GM19193 (cell line): Measurements from ENCODE around the gene LAMB2.

Experiments used
- POLR2A ChIP-seq: IDR thresholded peaks from 4 replicates; pipeline ENCODE4 v1.6.1; 2011; ENCODE audit not compliant: insufficient read depth, insufficient read length; ENCODE audit errors: extremely low read depth

LAMB2 gene

DNA sequence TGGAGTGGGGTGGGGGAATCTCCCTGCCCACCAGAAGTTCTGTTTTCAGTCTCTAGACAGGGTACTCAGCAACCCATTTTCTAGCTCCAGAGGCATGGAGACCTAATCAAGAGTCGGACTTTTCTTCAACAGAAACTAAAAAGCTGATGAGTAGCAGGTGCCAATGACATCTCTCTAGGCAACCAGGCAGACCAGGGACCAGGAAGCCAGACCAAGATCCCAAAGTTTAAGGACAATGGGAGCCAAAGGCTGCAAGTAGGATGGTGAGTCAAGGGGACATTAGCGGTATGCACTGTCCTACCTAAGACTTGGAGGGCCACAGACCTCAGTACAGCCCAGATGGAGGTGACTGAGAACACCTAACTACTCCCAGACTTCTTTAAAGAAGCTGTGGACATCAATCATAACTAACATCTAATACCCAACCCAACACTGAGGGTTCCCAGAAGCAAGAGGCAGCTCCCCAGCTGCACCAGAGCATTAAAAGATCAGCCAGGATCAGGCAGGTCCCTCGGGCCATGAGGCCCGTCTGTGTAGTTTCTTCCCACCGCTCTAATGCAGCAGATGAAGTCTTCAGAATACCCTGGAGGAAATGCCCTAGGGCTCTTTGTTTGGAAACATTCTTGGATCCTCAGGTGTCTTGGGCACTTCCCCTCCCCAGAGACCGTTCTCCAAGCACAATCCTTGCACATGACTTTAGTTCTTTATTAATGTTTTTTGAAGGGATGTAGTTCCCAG, 32.3 kb upstream of the LAMB2 start:
- no peak for TF ChIP-seq POLR2A

DNA sequence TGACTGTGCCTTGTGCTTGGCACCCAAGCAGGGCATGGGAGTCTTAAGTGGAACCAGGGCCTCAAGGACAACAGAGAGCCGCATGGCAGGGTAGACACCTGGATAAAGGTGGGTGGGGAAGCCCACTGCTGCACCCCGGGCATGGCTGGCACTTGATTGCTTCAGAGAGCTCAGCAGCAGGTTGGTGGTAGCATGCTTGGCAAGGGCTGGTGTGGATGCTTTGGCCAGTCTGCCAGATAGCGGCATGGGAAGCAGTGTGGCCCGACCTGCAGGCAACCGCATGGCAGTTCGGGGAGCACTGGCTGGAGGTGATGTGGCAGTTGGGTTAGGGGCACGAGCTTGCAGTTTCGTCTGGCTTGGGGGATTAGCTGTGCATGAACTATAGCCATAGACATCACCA, 30.8 kb upstream of the LAMB2 start:
- no peak for TF ChIP-seq POLR2A

DNA sequence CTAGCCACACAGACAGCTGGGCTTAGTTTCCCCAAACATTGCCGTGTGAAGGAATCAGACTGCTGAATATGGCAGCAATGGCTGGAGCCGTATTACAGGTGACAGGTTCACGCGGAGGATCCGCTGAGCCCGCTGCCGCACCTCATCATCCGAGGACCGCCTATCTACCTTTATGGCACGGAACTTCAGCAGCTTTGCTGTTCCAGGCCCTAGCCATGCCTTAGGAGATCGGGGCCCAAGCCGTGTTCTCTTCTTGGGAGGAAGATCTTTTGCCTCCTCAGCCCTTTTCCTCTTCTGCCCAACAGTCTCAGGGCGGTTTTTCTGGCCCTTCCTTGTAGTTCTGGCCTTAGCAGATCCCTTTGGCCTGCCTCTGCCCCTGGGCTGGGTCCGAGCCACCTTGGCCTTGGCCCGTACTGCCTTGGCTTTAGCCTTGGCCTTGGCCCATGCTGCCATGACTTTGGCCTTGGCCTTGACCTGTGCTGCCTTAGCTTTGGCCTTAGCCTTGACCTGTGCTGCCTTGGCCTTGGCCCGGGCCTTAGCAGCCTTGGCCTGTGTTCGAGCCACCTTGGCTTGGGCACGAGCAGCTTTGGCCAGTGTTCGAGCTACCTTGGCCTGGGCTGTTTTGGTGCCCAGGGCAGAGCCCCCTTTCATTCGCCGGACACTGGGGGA, 30.0 kb upstream of the LAMB2 start:
- TF ChIP-seq POLR2A, result no peak

DNA sequence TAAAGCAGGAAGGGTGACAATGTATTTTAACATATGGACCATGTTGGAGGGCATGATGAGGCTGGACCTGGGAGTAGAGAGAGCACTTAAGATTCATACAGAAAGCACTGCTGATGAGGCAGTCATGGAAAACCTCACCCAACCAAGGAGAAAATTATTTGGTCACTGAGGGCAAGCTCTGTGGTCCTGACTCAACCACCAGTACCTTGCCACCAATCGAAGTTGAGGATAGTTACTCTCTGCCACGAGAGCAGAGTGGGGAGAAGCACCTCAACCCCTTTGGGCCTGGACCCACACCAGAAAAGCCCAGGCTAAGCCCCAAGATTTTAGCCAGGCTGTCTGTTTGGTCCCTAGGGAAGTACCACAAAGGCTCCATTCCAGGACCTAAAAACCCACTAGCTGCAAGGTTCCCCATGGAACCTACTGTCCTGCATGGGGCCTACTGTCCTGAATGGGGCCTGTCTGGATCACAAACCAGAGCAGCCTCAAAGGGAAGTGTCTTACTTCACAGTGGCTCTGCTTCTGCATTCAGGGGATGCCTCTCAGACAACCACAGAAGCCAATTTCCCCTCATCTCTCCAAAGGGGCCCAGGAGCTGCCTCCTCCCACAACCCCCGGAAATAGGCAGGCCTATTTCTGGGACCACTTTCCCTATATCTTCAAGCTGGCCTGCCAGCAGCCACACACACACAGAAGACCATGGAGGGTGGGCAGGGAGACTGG, 29.1 kb upstream of the LAMB2 start:
- TF ChIP-seq POLR2A, result no peak

DNA sequence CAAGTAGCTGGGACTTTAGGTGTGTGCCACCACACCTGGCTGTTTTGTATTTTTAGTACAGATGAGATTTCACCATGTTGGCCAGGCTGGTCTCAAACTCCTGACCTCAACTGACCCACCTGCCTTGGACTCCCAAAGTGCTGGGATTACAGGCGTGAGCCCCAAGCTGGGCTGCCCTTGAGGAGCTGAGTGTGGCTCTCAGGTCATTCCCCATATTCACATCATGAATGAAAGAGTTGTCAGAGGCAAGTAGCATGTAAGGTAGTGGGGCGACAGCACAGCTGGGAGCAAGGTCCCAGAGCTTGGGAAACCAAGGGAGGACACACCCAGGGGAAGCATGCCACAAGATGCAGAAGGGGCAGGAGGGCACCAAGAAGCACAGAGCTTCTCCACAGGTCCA, 28.3 kb upstream of the LAMB2 start:
- no peak for TF ChIP-seq POLR2A

DNA sequence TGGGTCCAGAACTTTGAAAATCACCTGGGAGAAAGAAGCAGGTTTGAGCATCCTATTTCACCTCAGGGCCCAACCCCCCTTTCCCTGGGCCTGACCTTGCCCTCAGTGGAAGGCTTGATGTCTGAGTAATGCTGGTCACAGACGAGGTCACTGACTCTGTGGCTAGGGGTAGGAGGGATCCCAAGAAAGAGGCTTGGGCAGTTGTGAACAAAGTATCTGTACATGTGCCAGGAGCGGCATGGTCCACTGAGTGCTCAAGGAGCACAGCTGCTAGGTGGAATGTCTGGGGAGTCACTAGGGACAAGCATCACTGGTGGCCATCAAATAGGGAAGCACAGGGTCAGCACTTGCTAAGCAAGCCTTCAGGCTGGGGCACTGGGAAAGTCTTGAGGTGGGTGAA, 25.9 kb upstream of the LAMB2 start:
- TF ChIP-seq POLR2A, result no peak

DNA sequence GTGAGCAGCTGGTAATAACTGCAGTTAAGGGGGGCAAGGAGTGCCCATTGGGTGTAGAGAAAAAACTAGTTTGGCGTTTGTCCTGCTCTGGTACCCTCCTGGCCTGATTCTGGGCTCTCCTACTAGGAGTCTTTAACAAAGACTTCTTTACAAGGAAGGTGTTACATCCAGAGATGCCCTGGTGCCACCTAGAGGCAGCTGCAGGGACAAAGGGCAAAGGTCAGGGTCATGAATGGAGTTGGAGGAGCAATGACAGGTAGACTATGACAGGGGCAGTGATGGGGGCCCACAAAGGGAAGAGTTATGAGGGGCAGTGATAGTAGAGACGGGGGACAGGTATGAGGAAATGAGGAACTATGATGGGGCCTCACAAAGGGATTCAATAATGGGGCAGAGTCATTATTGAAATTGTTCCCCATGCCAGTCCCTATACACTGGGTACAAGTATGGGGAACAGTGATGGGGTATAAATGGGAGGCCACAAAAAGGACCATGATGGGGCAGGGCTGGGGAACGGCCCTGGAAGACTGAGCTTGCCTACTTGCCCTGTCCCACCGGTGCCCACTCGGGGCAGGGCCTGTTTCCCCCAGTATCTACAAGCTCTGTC, 25.4 kb upstream of the LAMB2 start:
- TF ChIP-seq POLR2A, result no peak

DNA sequence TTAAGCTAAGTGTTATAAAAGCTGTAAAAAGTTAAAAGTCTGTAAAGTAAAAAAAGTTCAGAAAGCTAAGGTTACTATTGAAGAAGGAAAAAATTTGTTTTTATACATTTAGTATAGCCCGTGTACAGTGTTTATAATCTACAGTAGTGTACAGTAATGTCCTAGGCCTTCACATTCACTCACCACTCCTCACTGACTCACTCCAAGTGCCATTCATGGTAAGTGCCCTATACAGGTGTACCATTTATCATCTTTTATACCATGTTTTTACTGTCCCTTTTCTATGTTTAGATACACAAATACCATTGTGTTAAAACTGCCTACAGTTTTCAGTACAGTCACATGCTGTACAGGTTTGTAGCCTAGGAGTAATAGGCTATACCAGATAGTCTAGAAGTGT, 24.4 kb upstream of the LAMB2 start:
- TF ChIP-seq POLR2A, result no peak

DNA sequence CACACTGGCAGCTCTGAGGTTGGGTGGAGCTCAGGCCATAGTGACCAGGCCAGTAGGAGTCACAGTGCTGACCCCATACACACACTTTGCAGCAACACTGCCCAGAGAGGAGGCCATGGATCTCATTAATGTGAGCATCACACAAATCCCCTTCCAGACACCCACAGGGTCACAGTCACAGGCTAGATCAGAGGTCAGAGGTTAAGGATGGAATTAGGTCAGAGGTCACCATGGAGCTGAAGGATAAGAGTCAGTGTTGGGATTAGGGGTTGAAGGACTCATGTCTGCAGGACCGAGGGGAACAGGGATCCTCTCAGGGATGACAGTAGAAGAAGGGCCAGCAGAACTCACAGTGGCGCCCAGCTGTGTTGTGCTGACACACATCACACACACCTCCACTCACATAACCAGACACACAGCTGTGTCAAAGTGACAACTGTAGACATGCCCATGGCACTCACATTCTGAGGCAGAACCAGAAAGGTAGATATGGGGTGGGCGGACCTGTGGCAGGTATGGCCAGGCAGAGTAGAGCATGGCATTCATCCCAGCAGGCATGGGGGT, 20.6 kb upstream of the LAMB2 start:
- no peak for TF ChIP-seq POLR2A

DNA sequence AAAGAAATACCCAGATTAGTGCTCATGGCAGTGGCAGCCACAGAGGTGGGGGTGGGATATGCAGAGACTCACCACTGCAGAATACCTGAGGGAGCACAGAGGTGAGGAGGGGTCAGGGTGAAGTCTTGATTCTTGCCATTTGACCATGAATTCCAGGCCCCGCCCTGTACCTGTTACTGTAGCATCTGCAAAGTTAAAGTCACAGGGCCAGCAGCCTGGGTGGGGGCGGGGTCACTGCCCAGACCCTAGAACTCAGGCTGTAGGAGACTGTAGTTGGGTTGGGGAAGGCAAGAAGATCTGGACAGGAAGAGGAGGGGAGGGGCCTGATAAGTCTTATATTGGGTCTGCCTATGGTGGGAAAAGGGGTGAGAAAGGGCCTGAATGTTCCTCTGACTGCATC, 18.8 kb upstream of the LAMB2 start:
- no peak for TF ChIP-seq POLR2A

DNA sequence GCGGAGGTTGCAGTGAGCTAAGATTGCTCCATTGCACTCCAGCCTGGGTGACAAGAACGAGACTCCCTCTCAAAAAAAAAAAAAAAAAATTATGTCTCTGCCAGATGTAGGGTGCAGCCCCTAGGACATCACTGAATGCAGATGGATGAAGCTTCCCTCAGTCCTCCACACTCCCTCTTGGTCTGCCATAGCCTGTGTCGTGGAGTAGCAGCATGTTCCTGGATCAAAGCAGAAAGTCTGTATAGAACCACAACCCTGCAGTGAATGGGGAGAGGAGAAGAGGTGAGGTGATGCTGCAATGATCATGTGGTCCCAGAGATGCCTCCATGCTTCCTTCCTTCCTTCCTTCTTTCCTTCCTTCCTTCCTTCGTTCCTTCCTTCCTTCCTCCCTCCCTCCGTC, 15.3 kb upstream of the LAMB2 start:
- TF ChIP-seq POLR2A, result no peak

DNA sequence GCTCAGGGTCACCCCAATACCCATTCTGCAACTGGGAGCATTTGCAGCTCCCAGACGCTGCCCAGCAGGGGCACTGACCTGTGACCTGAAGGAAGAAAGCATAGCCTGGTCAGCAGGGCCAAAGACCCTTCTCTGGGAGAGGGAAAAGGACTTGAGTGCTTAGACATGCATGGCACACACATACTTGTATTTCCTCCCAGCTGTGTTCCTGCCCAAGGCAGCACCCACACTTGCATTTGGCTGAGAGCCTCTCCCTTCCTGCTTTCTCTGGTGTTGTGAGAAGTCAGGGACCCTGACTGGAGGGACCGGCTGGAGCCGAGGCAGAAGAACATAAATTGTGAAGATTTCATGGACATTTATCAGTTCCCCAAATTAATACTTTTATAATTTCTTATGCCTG, 7.2 kb upstream of the LAMB2 start:
- no peak for TF ChIP-seq POLR2A

DNA sequence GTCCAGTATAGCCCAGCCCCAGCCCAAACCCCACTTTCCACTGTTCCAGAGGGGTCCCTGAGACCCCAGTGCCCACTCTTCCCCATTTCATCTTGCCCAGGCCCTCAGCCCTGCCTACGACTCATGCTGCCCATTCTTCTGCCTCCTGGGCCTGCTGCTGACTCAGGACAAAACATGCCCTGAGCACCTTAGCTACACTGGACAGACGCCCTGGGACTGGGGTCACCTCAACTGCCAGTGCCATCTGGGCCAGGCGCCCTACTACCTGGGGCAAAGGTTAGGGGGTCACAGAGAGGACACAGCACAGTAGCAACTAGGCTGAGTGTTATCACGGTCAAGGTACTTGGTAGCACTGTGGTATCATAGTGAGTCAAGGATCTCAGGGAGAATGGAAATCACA, 2.6 kb upstream of the LAMB2 start:
- no peak for TF ChIP-seq POLR2A

DNA sequence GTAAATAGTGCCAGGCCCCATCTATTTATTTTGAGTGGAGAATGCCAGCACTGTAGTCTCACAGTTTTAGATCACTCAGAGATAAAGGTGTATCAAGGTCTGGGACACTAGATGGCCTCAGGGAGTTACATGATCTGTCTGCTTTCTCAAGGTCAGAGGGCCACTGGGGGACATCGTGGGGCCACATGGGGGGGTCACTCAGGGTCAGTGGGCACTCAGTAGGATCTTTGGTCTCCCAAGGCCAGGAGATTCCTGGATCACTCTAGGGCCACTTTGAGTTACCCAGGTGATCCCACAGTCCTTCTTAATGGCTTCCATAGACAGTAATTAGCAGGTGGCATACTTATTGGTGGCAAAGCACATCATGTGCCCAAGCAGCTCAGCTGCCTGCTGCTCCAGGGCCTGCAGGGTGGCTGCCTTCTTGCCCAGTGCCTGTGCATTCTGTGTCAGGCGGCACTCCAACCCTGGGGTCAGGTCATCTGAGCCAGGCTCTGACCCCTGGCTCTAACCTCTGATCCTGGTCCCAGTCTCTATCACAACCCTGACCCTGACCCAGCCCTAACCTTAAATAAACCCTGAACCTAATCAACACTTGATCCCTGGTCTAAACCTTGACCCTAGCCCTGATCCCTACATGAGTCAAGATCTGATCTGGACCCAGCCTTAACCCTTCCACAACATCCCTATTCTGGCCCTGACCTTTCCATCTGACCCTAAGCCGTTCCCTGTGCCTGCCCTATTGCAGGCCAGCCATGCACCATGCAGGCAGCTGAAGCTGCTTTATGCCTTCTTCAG, 1.8 kb upstream of the LAMB2 start:
- TF ChIP-seq POLR2A, result no peak

DNA sequence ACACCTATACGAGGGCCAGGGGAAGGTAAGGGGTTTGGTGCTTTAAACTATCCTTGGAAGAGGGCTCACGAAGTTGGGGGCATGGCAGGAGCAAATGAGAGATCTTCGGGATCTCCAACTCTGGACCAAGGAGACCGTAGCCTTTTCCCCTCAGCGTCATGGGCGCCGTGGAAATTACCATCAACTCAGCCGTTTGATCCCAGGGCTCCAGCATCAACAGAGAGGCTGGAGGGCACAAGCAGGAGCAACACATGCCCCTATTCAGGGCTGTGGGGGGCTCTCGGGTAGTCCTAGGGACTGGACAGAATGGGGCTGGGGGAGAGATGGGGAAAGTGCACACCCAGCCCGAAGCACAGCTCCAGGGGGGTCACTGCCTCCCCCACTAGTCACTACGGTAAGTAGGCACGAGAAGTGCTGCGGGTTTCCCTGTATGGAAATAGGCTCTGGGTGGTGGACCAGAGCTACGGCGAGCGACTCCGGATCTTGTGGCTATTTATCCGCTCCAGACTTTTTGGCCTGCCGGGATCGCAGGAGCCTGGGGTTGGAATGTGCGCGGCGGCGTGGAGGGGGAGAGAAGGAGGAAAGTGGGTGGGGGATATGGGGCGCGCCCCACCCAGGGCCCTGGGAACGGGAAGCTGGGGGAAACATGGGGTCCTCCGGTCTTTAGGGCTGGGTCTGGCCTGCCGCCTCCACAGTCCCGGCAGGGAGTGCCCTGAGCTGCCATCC, 539 bp upstream of the LAMB2 start:
- no peak for TF ChIP-seq POLR2A

DNA sequence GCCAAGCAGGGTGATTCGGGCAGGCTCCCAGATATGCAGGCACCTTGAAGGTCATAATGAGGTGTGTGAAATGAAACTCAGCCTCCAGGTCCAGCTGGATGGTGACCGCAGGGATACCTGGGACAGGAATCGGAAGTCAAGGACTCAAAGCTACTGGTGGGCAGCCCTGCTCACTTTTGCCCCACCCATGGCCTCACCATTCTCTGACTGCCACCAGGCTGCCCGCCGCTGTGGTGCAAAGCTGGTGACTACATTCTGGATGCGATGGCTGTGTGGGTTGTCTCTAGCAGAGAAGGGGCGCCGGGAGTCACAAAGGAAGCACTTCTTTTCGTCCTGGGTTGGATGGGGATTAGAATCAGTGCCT, 795 bp downstream of the LAMB2 start:
- TF ChIP-seq POLR2A, result no peak
